Stomach (tissue), 9 donors: Measurements from ENCODE around the gene RGL2. TPM values are rescaled to one million over a fixed set of nuclear protein-coding genes. Genes with fewer than 3 reads are reported as not detected.

Experiments used
- DNase-seq, 2 donors: peaks; one replicate each; pipeline versions ENCODE4 v3.0.0 to v3.0.0-alpha.2; 2013 to 2019
- H3K27ac ChIP-seq, 5 donors: fragments of 200-600 bp in 4 of 5; sonication (generic) in 4 of 5; one replicate each; pipeline ENCODE4 v1.5.1; 2013 to 2019; ENCODE audit warnings: mild to moderate bottlenecking in 1 of 5, moderate library complexity in 1 of 5
- H3K27me3 ChIP-seq, 3 donors: fragments of 200-600 bp; sonication (generic); one replicate each; pipeline ENCODE4 v1.5.1; 2017 to 2019; ENCODE audit warnings: mixed run types in 1 of 3
- H3K36me3 ChIP-seq, 4 donors: fragments of 200-600 bp; sonication (generic); 1 replicate in 3 of 4; 2 replicates in 1 of 4; pipeline ENCODE4 v1.5.1; 2016 to 2019
- H3K4me1 ChIP-seq, 4 donors: fragments of 200-600 bp; sonication (generic); one replicate each; pipeline ENCODE4 v1.5.1; 2016 to 2019
- H3K4me3 ChIP-seq, 4 donors: fragments of 200-600 bp; sonication (generic) in 3 of 4; one replicate each; pipeline ENCODE4 v1.5.1; 2016 to 2019; ENCODE audit warnings: mild to moderate bottlenecking in 1 of 4
- H3K9me3 ChIP-seq, 4 donors: fragments of 200-600 bp; sonication (generic); one replicate each; pipeline ENCODE4 v1.5.1; 2016 to 2019
- CTCF ChIP-seq, 7 experiments: fragments of 450-650 bp in 4 of 7; fragments of 200-600 bp in 3 of 7; sonication (generic) in 3 of 7; IDR thresholded peaks; one replicate each; pipeline ENCODE4 v1.5.1; 2016 to 2019; ENCODE audit warnings: antibody characterized with exemption in 7 of 7, control low read depth in 2 of 7, mild to moderate bottlenecking in 1 of 7
- EP300 ChIP-seq: sonication (generic); formaldehyde crosslinking; IDR thresholded peaks from one replicate; pipeline ENCODE4 v1.6.1; 2017; ENCODE audit warnings: antibody characterized with exemption
- POLR2A ChIP-seq, 4 donors: fragments of 450-650 bp; IDR thresholded peaks; one replicate each; pipeline ENCODE4 v1.6.1; 2016; ENCODE audit warnings: antibody characterized with exemption in 4 of 4, control low read depth in 2 of 4, mild to moderate bottlenecking in 1 of 4, moderate library complexity in 1 of 4
- POLR2AphosphoS5 ChIP-seq, 3 donors: sonication (generic); formaldehyde crosslinking; IDR thresholded peaks; one replicate each; pipeline ENCODE4 v1.6.1; 2016; ENCODE audit warnings: antibody characterized with exemption in 3 of 3
- WGBS, 5 donors: extraction: QIAGEN DNeasy Blood & Tissue Kit in 3 of 5; methylation state at CpG; one replicate each; pipeline versions ENCODE4 v1.1.5 to v1.1.7; 2013 to 2018; 5-methylcytosine and 5-hydroxymethylcytosine counted together
- intact Hi-C: fragments of 100-400 bp; cut with DNase I; formaldehyde crosslinking; loops from one replicate; pipeline ENCODE4 v1.15.1; 2023; ENCODE audit warnings: low total_unique reads
- polyA plus RNA-seq, 3 donors: library from polyadenylated mRNA; stranded (reverse); fragments of 200-250 nt; gene quantifications; one replicate each; pipeline ENCODE4 v1.2.3, GENCODE V29; 2013
- total RNA-seq, 5 donors: library from RNA; depleted of rRNA; stranded (reverse); fragments of >200 nt; gene quantifications; one replicate each; pipeline versions ENCODE4 v1.1.0 to v1.2.3, GENCODE V29; 2014 to 2016
- donor health status: healthy with polysubstance abuse.
- donor health status: Bipolar disorder and iron deficiency.
- donor health status: healthy.

RGL2 gene
- total and polyA plus RNA-seq, 8 donors = 10.4 to 112 (median 48.5) TPM

- WGBS, 5 donors = 39 to 58% (median 52%) methylated on average over 5 of the region's 5 CpGs
- no peaks in the 10 kb centered on the region for H3K9me3 ChIP-seq
- DNase-seq = no peak
- H3K27ac ChIP-seq = no peak overlapping the region
- intact Hi-C loops = no loop called here
- no peak overlapping the region for H3K4me3 ChIP-seq
- no peaks in the 10 kb centered on the region for H3K27me3 ChIP-seq
- H3K4me1 ChIP-seq = peaks cover under 1 to 3% (median 1%) of the 10 kb centered on the region in 4 donors
- no peak for TF ChIP-seq POLR2AphosphoS5 (IDR thresholded peaks at IDR 0.05)
- no peak for TF ChIP-seq EP300
- no peak for TF ChIP-seq CTCF (IDR thresholded peaks at IDR 0.05)
- TF ChIP-seq POLR2A (IDR thresholded peaks at IDR 0.05) = no peak
- H3K36me3 ChIP-seq = no peaks in the 10 kb centered on the region
These were observed 30.3 kb upstream of the RGL2 start for GRCh38 chr6:33329058-33329457.

DNA sequence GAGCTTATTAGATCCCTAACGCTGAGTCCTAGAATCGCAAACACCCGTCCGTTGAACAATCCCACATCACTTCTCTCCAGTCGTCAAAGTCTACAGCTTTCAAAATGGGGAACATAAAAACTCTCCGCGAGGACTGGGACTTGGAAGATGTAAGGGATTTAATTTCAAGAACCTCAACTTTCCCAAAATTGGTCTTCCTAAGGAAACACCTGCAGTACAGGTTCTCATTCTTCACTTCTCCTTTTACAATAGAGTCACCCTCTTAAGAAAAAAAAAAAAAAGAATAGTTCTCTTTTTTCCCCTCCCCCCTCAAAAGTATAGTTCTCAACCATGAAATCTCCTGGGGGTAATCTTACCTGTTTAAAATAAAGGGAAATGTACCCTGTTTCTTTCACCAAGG is 25.4 kb upstream of the RGL2 start:
- TF ChIP-seq POLR2A (IDR thresholded peaks at IDR 0.05) (no peak), CTCF (IDR thresholded peaks at IDR 0.05) (no peak), POLR2AphosphoS5 (IDR thresholded peaks at IDR 0.05) (no peak), EP300 (no peak)
- no peaks in the 10 kb centered on the region for H3K27me3 ChIP-seq
- H3K27ac ChIP-seq = peak overlapping the region in 4 of 5 donors; percentile 91 to 93 (median 92)
- intact Hi-C loops = no loop called here
- 18 to 26% (median 25%) methylated on average over 7 of the region's 7 CpGs for WGBS, 5 donors
- no peak for DNase-seq
- H3K36me3 ChIP-seq = peaks cover 21 to 25% (median 24%) of the 10 kb centered on the region in 4 donors
- no peaks in the 10 kb centered on the region for H3K9me3 ChIP-seq
- peaks cover 31 to 43% (median 42%) of the 10 kb centered on the region in 4 donors for H3K4me1 ChIP-seq
- peak overlapping the region; percentile 71 to 91 (median 74) for H3K4me3 ChIP-seq

DNA sequence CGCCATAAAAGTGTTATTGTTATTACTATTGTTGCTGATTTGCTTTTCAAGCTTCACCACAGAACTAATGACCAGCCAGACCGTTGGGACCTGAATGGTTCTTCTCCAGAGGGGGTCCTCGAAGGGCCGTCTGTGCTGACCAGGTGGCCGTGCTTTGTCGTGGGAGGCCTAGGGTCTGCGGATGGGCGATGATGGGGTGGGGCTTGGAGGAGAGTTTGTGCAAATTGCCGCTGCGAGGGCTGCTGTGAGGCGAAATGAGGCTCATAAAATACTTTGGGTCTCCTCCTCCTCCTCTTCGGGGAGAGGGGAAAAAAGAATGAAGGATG is 24.8 kb upstream of the RGL2 start:
- 1 to 4% (median 2%) methylated on average over 12 of the region's 12 CpGs for WGBS, 5 donors

DNA sequence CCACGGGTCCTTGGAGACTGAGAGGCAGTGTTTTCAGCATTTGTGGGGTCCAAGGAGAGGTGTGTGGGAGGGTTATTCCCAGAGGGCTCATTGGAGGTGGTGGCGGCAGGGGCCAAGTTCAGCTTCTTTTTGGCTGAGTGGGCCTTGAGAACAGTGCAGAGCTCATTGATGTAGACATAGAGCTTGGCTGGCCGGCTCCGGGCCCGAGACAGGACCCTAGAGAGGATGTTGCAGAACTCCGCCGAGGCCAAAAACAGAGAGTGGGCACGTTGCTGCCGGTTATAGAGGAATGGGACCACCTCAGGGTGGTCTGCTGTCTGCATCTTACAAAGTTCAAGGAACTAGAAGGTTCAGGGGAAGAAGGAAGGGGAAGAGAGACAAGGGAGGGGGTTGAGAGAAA is 22.5 kb upstream of the RGL2 start:
- intact Hi-C loops = no loop called here
- WGBS, 5 donors = 79 to 86% (median 82%) methylated on average over 9 of the region's 9 CpGs
- H3K9me3 ChIP-seq = no peaks in the 10 kb centered on the region
- no peak for TF ChIP-seq EP300
- no peak for TF ChIP-seq POLR2AphosphoS5 (IDR thresholded peaks at IDR 0.05)
- TF ChIP-seq POLR2A (IDR thresholded peaks at IDR 0.05) = no peak
- no peak for TF ChIP-seq CTCF (IDR thresholded peaks at IDR 0.05)
- peaks cover 27 to 36% (median 34%) of the 10 kb centered on the region in 4 donors for H3K36me3 ChIP-seq
- H3K4me1 ChIP-seq = peaks cover 41 to 66% (median 63%) of the 10 kb centered on the region in 4 donors
- peak overlapping the region; percentile 71 to 91 (median 74) for H3K4me3 ChIP-seq
- H3K27me3 ChIP-seq = no peaks in the 10 kb centered on the region
- peak overlapping the region in 4 of 5 donors; percentile 91 to 97 (median 92) for H3K27ac ChIP-seq
- DNase-seq = no peak

More for the DNA sequence above, 24.8 kb upstream of the RGL2 start:
- Histone ChIP-seq H3K36me3 (peaks cover 26 to 30% (median 30%) of the 10 kb centered on the region in 4 donors), H3K27me3 (no peaks in the 10 kb centered on the region), H3K9me3 (no peaks in the 10 kb centered on the region), H3K4me1 (peaks cover 36 to 48% (median 47%) of the 10 kb centered on the region in 4 donors), H3K27ac (peak overlapping the region; percentile 80 to 93 (median 92)), H3K4me3 (peak overlapping the region; percentile 71 to 91 (median 74))
- intact Hi-C loops = no loop called here
- DNase-seq = no peak
- no peak for TF ChIP-seq CTCF (IDR thresholded peaks at IDR 0.05)
- TF ChIP-seq EP300 = no peak
- TF ChIP-seq POLR2A (IDR thresholded peaks at IDR 0.05) = no peak
- no peak for TF ChIP-seq POLR2AphosphoS5 (IDR thresholded peaks at IDR 0.05)
